HepG2 (cell line): Measurements from ENCODE around the gene NOTUM.

Experiments used
- SMC3 ChIP-seq: IDR thresholded peaks from 2 replicates; pipeline ENCODE4 v1.6.1; 2011; ENCODE audit warnings: low read length, improper control_type of control experiment
- SRSF9 ChIP-seq: fragments of 200-400 bp; formaldehyde crosslinking; IDR thresholded peaks from 2 replicates; pipeline ENCODE4 v1.6.1; 2018; ENCODE audit warnings: borderline replicate concordance, mild to moderate bottlenecking, low read depth, low read length; ENCODE audit not compliant: insufficient read depth, poor library complexity, severe bottlenecking

- no peak for TF ChIP-seq SRSF9
- no peak for TF ChIP-seq SMC3
These were observed 30.6 kb downstream of the NOTUM start for GRCh38 chr17:81930142-81931125.
